Measurements from ENCODE around the gene EXTL2.

- TF ChIP-seq CTCF (IDR thresholded peaks at IDR 0.05) = no peak
- TF ChIP-seq POLR2A (IDR thresholded peaks at IDR 0.05) = no peak
Observed at GRCh38 chr1:100936194-100936967, 41.7 kb upstream of the EXTL2 start.

Measured in body of pancreas (tissue), 4 donors.